K562 (cell line): ENCODE results near the gene DUSP5.

Experiments
- CTBP1 ChIP-seq: fragments of 450-650 bp; IDR thresholded peaks from 2 replicates; pipeline ENCODE4 v1.6.1; 2016; ENCODE audit warnings: borderline replicate concordance
- EZH2 ChIP-seq: IDR thresholded peaks from 2 replicates; pipeline ENCODE4 v1.6.1; 2012; ENCODE audit warnings: low read depth, mild to moderate bottlenecking, inconsistent platforms, low read length, borderline replicate concordance
- GATAD2B ChIP-seq: fragments of 450-650 bp; IDR thresholded peaks from 2 replicates; pipeline ENCODE4 v1.6.1; 2017; ENCODE audit warnings: mild to moderate bottlenecking, borderline replicate concordance
- KAT8 ChIP-seq: fragments of 450-650 bp; IDR thresholded peaks from 2 replicates; pipeline ENCODE4 v1.6.1; 2016; ENCODE audit warnings: low read depth, mild to moderate bottlenecking
- NR2F6 ChIP-seq: fragments of 450-650 bp; formaldehyde crosslinking; IDR thresholded peaks from 2 replicates; pipeline ENCODE4 v1.4.0; 2020; ENCODE audit warnings: mild to moderate bottlenecking
- POLR2AphosphoS5 ChIP-seq: IDR thresholded peaks from 2 replicates; pipeline ENCODE4 v1.6.1; 2011; ENCODE audit warnings: mild to moderate bottlenecking, low read depth, low read length, moderate library complexity; ENCODE audit not compliant: control insufficient read depth, insufficient read depth
- TF ChIP-seq, protein P1 (sequence below): IDR thresholded peaks from 2 replicates; pipeline ENCODE4 v1.6.1; 2012; ENCODE audit warnings: low read depth, low read length, improper control_type of control experiment, borderline replicate concordance
- TF ChIP-seq, protein P2 (sequence below), 3 experiments: IDR thresholded peaks in 2 of 3; conservative IDR thresholded peaks in 1 of 3; 2 replicates each; pipeline ENCODE4 v1.5.1; 2011 to 2012; ENCODE audit warnings: low read length in 3 of 3, mild to moderate bottlenecking in 3 of 3, control low read depth in 2 of 3, improper control_type of control experiment in 1 of 3, inconsistent platforms in 1 of 3, low read depth in 1 of 3, mixed read lengths in 1 of 3, moderate library complexity in 1 of 3; ENCODE audit not compliant: insufficient read depth in 2 of 3
- TF ChIP-seq, protein P3 (sequence below): sonication (generic); formaldehyde crosslinking; IDR thresholded peaks from 2 replicates; pipeline ENCODE4 v1.8.1; 2023; ENCODE audit warnings: mild to moderate bottlenecking, missing genetic modification reagents, moderate library complexity

DNA sequence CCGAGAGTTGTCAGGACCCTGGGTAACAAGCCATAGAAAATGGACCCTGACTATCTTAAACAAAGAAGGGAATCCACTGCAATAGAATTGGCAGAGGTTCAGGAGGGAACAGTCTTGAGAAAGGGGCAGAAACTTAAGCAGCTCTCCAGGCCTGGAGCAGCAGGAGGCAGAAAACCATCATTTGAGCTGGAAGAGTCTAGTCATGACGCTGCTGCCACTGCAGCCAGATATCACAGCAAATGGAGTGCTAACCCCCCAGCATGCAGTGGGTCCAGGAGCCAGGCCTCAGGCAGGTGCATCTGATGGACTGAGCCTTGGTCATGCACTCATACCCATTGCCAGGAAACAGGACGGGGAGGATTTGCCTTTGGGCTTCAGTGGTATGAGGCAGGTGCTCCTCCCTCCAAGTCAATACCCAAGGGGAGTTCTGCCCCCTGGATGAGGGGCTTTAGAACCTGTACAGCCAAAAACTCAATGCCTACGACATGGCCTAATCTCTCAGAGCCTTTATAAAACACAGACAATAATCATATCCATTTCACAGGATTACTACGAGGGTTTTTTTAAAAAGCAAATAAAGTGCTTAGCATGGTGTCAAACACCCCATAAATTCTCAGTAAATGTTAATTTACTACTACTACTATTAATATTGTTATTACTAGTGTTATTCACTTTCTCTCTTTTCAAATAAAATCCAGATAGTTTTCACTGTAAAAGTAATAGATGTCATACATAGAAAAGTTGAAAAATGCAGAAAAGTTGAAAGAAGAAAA, 30.7 kb downstream of the DUSP5 start:
- TF ChIP-seq, protein P1, sequence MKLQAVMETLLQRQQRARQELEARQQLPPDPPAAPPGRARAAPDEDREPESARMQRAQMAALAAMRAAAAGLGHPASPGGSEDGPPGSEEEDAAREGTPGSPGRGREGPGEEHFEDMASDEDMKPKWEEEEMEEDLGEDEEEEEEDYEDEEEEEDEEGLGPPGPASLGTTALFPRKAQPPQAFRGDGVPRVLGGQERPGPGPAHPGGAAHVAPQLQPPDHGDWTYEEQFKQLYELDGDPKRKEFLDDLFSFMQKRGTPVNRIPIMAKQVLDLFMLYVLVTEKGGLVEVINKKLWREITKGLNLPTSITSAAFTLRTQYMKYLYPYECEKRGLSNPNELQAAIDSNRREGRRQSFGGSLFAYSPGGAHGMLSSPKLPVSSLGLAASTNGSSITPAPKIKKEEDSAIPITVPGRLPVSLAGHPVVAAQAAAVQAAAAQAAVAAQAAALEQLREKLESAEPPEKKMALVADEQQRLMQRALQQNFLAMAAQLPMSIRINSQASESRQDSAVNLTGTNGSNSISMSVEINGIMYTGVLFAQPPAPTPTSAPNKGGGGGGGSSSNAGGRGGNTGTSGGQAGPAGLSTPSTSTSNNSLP, result no peak
- TF ChIP-seq EZH2, result no peak
- TF ChIP-seq CTBP1, result no peak
- no peak for TF ChIP-seq KAT8
- TF ChIP-seq NR2F6 (CRISPR knock-in tag), result no peak
- no peak for TF ChIP-seq POLR2AphosphoS5
- no peak for TF ChIP-seq GATAD2B
- TF ChIP-seq, protein P2, sequence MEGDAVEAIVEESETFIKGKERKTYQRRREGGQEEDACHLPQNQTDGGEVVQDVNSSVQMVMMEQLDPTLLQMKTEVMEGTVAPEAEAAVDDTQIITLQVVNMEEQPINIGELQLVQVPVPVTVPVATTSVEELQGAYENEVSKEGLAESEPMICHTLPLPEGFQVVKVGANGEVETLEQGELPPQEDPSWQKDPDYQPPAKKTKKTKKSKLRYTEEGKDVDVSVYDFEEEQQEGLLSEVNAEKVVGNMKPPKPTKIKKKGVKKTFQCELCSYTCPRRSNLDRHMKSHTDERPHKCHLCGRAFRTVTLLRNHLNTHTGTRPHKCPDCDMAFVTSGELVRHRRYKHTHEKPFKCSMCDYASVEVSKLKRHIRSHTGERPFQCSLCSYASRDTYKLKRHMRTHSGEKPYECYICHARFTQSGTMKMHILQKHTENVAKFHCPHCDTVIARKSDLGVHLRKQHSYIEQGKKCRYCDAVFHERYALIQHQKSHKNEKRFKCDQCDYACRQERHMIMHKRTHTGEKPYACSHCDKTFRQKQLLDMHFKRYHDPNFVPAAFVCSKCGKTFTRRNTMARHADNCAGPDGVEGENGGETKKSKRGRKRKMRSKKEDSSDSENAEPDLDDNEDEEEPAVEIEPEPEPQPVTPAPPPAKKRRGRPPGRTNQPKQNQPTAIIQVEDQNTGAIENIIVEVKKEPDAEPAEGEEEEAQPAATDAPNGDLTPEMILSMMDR (IDR thresholded peaks at IDR 0.05 in 2 of 3, conservative IDR thresholded peaks at IDR 0.05 in 1 of 3; ENCODE audit: insufficient read depth in 2 of 3, low read depth in 1 of 3, low read length in 3 of 3), result no peak
- TF ChIP-seq, protein P3, sequence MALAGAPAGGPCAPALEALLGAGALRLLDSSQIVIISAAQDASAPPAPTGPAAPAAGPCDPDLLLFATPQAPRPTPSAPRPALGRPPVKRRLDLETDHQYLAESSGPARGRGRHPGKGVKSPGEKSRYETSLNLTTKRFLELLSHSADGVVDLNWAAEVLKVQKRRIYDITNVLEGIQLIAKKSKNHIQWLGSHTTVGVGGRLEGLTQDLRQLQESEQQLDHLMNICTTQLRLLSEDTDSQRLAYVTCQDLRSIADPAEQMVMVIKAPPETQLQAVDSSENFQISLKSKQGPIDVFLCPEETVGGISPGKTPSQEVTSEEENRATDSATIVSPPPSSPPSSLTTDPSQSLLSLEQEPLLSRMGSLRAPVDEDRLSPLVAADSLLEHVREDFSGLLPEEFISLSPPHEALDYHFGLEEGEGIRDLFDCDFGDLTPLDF, result no peak
